ENCODE measurements around the gene ARAF. TPM values are rescaled to one million over a fixed set of nuclear protein-coding genes. Genes with fewer than 3 reads are reported as not detected.
A peak's percentile ranks its signal among the peaks of the same experiment; 100 is the strongest.

Gene ARAF
- total and polyA plus RNA-seq, 2 of the 4 experiments (the other 2 are of a cell fraction), result 9.1 to 52.2 TPM

- dilution Hi-C loops (cut with HindIII; ENCODE audit: low sequenced_read_pairs, unreplicated experiment), result no loop called here
- Histone ChIP-seq H4K5ac (ENCODE audit: low read depth, low read length) (no peak overlapping the region), H3K4ac (ENCODE audit: low read depth, low read length) (no peak overlapping the region), H3K9me1 (ENCODE audit: insufficient read depth, low read length) (no peaks in the 10 kb centered on the region), H3K9me3 (ENCODE audit: control insufficient read depth, insufficient read depth, low read length) (no peaks in the 10 kb centered on the region), H3K4me3 (ENCODE audit: insufficient read depth, low read depth, low read length) (no peak overlapping the region), H3K27me3 (ENCODE audit: control insufficient read depth, insufficient read depth, low read length) (peaks cover 11% of the 10 kb centered on the region; the same call in 1 of the 2 replicates), H2AK5ac (ENCODE audit: low read depth, low read length) (no peak overlapping the region), H3K4me2 (ENCODE audit: low read depth, low read length) (no peak overlapping the region), H2AK9ac (replicated peaks; ENCODE audit: low read depth, low read length, poor library complexity) (no peak overlapping the region), H2BK5ac (ENCODE audit: low read depth, low read length, poor library complexity, severe bottlenecking) (no peak overlapping the region), H3K27ac (ENCODE audit: insufficient read depth, low read length) (no peak overlapping the region), H3K4me1 (ENCODE audit: control insufficient read depth, insufficient read depth, low read length) (no peaks in the 10 kb centered on the region), H3K18ac (ENCODE audit: low read depth, low read length) (no peak overlapping the region), H2BK15ac (ENCODE audit: low read depth, low read length) (no peak overlapping the region), H3K14ac (replicated peaks; ENCODE audit: low read depth, low read length) (no peak overlapping the region), H3K79me1 (ENCODE audit: low read depth in 1 of 2, low read length in 2 of 2) (no peaks in the 10 kb centered on the region), H3K56ac (ENCODE audit: extremely low read depth, insufficient read depth, low read length) (no peak overlapping the region), H2AFZ (replicated peaks; ENCODE audit: low read length, poor library complexity) (peak overlapping the region; percentile 43), H2BK120ac (ENCODE audit: low read depth, low read length) (no peak overlapping the region), H3K23ac (ENCODE audit: low read depth, low read length) (no peak overlapping the region), H3K36me3 (ENCODE audit: control insufficient read depth, insufficient read depth, low read length) (no peaks in the 10 kb centered on the region), H4K91ac (ENCODE audit: insufficient read depth, low read depth, low read length) (no peak overlapping the region), H3K9ac (ENCODE audit: low read depth, low read length) (no peak overlapping the region), H2BK20ac (ENCODE audit: low read depth, low read length) (no peak overlapping the region), H4K20me1 (ENCODE audit: insufficient read depth, low read length) (no peaks in the 10 kb centered on the region; the same call in 1 of the 2 replicates), H4K8ac (ENCODE audit: low read depth in 2 of 2, low read length in 2 of 2) (no peak overlapping the region)
- intact Hi-C loops (cut with micrococcal nuclease), result no loop called here
- CTCF ChIA-PET, result no interaction called here
- no TSS peak for BruUV-seq (replicated peaks)
- DNase-seq (no peak), ATAC-seq (ENCODE audit: low read depth) (no peak)
- no peak for TF ChIP-seq MAZ (IDR thresholded peaks at IDR 0.05; ENCODE audit: borderline replicate concordance, low read depth, low read length)
- TF ChIP-seq USF2 (IDR thresholded peaks at IDR 0.05; ENCODE audit: low read depth, low read length), result no peak
- TF ChIP-seq RCOR1 (IDR thresholded peaks at IDR 0.05; ENCODE audit: insufficient replicate concordance, low read length), result no peak
- TF ChIP-seq BHLHE40 (IDR thresholded peaks at IDR 0.05; ENCODE audit: low read depth, low read length), result no peak
- TF ChIP-seq CEBPB (IDR thresholded peaks at IDR 0.05; ENCODE audit: low read depth, low read length), result no peak
- TF ChIP-seq RFX5 (IDR thresholded peaks at IDR 0.05; ENCODE audit: low read depth, low read length), result no peak
- no peak for TF ChIP-seq RAD21 (IDR thresholded peaks at IDR 0.05; ENCODE audit: low read length)
- TF ChIP-seq NFE2L2 (IDR thresholded peaks at IDR 0.05; ENCODE audit: low read depth, low read length), result no peak
- TF ChIP-seq SMC3 (IDR thresholded peaks at IDR 0.05; ENCODE audit: low read depth, low read length), result no peak
- TF ChIP-seq MAFK (IDR thresholded peaks at IDR 0.05; ENCODE audit: low read depth, low read length), result no peak
- TF ChIP-seq ELK1 (IDR thresholded peaks at IDR 0.05; ENCODE audit: borderline replicate concordance, low read depth, low read length), result no peak
- TF ChIP-seq CHD1 (IDR thresholded peaks at IDR 0.05; ENCODE audit: low read depth, low read length), result no peak
- no peak for TF ChIP-seq POLR2A (IDR thresholded peaks at IDR 0.05; ENCODE audit: low read depth, low read length)
- no peak for TF ChIP-seq CTCF (conservative IDR thresholded peaks at IDR 0.05; ENCODE audit: low read depth, low read length)
- TF ChIP-seq MXI1 (IDR thresholded peaks at IDR 0.05; ENCODE audit: borderline replicate concordance, low read depth, low read length), result no peak
- no peak for TF ChIP-seq FOS (IDR thresholded peaks at IDR 0.05; ENCODE audit: low read depth, low read length)
- in situ Hi-C loops (cut with MboI; ENCODE audit: low sequenced_read_pairs), result no loop called here
- POLR2A ChIA-PET (ENCODE audit: unreplicated experiment), result no interaction called here
- WGBS, 2 experiments (ENCODE audit: extremely low coverage in 2 of 2, insufficient read length in 1 of 2), result 80% methylated on average over 3 of the region's 9 CpGs; no CpG with 5 or more reads in 1 of the 2 experiments
These were observed 47.3 kb downstream of the ARAF start for GRCh38 chrX:47608130-47608810.
